K562 (cell line): ENCODE data around the gene POU2F3. TPM values are rescaled to one million over a fixed set of nuclear protein-coding genes. Genes with fewer than 3 reads are reported as not detected.

Experiments used
- ARHGAP35 ChIP-seq: fragments of 450-650 bp; IDR thresholded peaks from 2 replicates; pipeline ENCODE4 v1.6.1; 2018; ENCODE audit not compliant: partially characterized antibody
- ARID3B ChIP-seq: fragments of 250-450 bp; sonication (Bioruptor Pico); IDR thresholded peaks from 2 replicates; pipeline ENCODE4 v1.4.0; 2020; ENCODE audit warnings: borderline replicate concordance
- ARNT ChIP-seq, 2 experiments: fragments of 450-650 bp; IDR thresholded peaks; 2 replicates each; pipeline ENCODE4 v1.6.1; 2016; ENCODE audit warnings: mild to moderate bottlenecking in 1 of 2
- ATF1 ChIP-seq, 2 experiments: fragments of 450-650 bp in 1 of 2; IDR thresholded peaks; 2 replicates each; pipeline ENCODE4 v1.6.1; 2016; ENCODE audit warnings: missing compliant biosample characterization in 1 of 2, missing genetic modification characterization in 1 of 2
- GTF2E2 ChIP-seq: fragments of 200-800 bp; sonication (Bioruptor generic); IDR thresholded peaks from 2 replicates; pipeline ENCODE4 v1.6.1; 2016; ENCODE audit warnings: missing genetic modification characterization, missing compliant biosample characterization
- MAFF ChIP-seq: IDR thresholded peaks from 2 replicates; pipeline ENCODE4 v1.6.1; 2012; ENCODE audit warnings: low read length, improper control_type of control experiment
- MECOM ChIP-seq: fragments of 250-450 bp; sonication (Bioruptor Pico); IDR thresholded peaks from 2 replicates; pipeline ENCODE4 v1.8.0; 2022; ENCODE audit warnings: inconsistent platforms
- MTF1 ChIP-seq: fragments of 250-450 bp; sonication (Bioruptor Pico); IDR thresholded peaks from 2 replicates; pipeline ENCODE4 v1.9.0; 2021; ENCODE audit warnings: moderate library complexity, mild to moderate bottlenecking, inconsistent platforms, borderline replicate concordance
- NFE2L1 ChIP-seq: fragments of 450-650 bp; IDR thresholded peaks from 2 replicates; pipeline ENCODE4 v1.6.1; 2016; ENCODE audit warnings: missing genetic modification characterization, low read depth, mild to moderate bottlenecking, missing compliant biosample characterization, moderate library complexity, borderline replicate concordance
- NR2C1 ChIP-seq, 2 experiments: fragments of 450-650 bp; IDR thresholded peaks; 2 replicates each; pipeline ENCODE4 v1.6.1; 2017; ENCODE audit warnings: mild to moderate bottlenecking in 2 of 2, antibody characterized with exemption in 1 of 2, inconsistent platforms in 1 of 2, missing compliant biosample characterization in 1 of 2, missing genetic modification characterization in 1 of 2
- RNF219 ChIP-seq: fragments of 250-450 bp; sonication (Bioruptor Pico); IDR thresholded peaks from 2 replicates; pipeline ENCODE4 v1.5.0; 2022; ENCODE audit warnings: mild to moderate bottlenecking
- SLC30A9 ChIP-seq: fragments of 250-450 bp; sonication (Bioruptor Pico); IDR thresholded peaks from 2 replicates; pipeline ENCODE4 v1.8.0; 2022; ENCODE audit warnings: mild to moderate bottlenecking, moderate library complexity
- SREBF2 ChIP-seq: sonication (generic); formaldehyde crosslinking; IDR thresholded peaks from 2 replicates; pipeline ENCODE4 v1.4.0; 2020; ENCODE audit warnings: mild to moderate bottlenecking, missing genetic modification reagents
- TBL1XR1 ChIP-seq, 2 experiments: IDR thresholded peaks; 2 replicates each; pipeline ENCODE4 v1.6.1; 2012; ENCODE audit warnings: improper control_type of control experiment in 2 of 2, low read length in 2 of 2, mild to moderate bottlenecking in 1 of 2
- TCF7L2 ChIP-seq: fragments of 150-350 bp; IDR thresholded peaks from 2 replicates; pipeline ENCODE4 v1.6.1; 2016; ENCODE audit warnings: low read depth, mild to moderate bottlenecking, low read length, moderate library complexity
- THRB ChIP-seq: fragments of 450-650 bp; formaldehyde crosslinking; conservative IDR thresholded peaks from 2 replicates; pipeline ENCODE4 v1.4.0; 2022; ENCODE audit warnings: mild to moderate bottlenecking, missing genetic modification characterization
- ZBTB1 ChIP-seq: sonication (generic); formaldehyde crosslinking; IDR thresholded peaks from 2 replicates; pipeline ENCODE4 v1.8.1; 2023; ENCODE audit warnings: missing genetic modification reagents, low read depth, mild to moderate bottlenecking, borderline replicate concordance
- ZBTB34 ChIP-seq: fragments of 250-450 bp; sonication (Bioruptor Pico); IDR thresholded peaks from 2 replicates; pipeline ENCODE4 v1.8.0; 2021; ENCODE audit warnings: mild to moderate bottlenecking, moderate library complexity
- ZC3H11A ChIP-seq: IDR thresholded peaks from 2 replicates; pipeline ENCODE4 v1.6.1; 2012; ENCODE audit warnings: low read depth, low read length, improper control_type of control experiment
- ZKSCAN3 ChIP-seq: fragments of 250-450 bp; sonication (Bioruptor Pico); IDR thresholded peaks from 2 replicates; pipeline ENCODE4 v1.4.0; 2020
- ZNF197 ChIP-seq: fragments of 200-800 bp; sonication (Bioruptor generic); IDR thresholded peaks from 2 replicates; pipeline ENCODE4 v1.6.1; 2016; ENCODE audit warnings: low read depth, missing genetic modification characterization, missing compliant biosample characterization
- ZNF445 ChIP-seq: fragments of 250-450 bp; sonication (Bioruptor Pico); IDR thresholded peaks from 2 replicates; pipeline ENCODE4 v1.4.0; 2020; ENCODE audit warnings: low read depth, mild to moderate bottlenecking, moderate library complexity
- ZNF551 ChIP-seq: fragments of 250-450 bp; sonication (Bioruptor Pico); IDR thresholded peaks from 2 replicates; pipeline ENCODE4 v1.5.0; 2021; ENCODE audit warnings: mild to moderate bottlenecking, moderate library complexity
- ZNF778 ChIP-seq: fragments of 450-650 bp; formaldehyde crosslinking; IDR thresholded peaks from 2 replicates; pipeline ENCODE4 v1.4.0; 2020; ENCODE audit warnings: mild to moderate bottlenecking, moderate library complexity
- polyA plus RNA-seq, 8 experiments: library from polyadenylated mRNA; depleted of rRNA in 4 of 8; stranded (reverse) in 5 of 8; unstranded in 3 of 8; fragments of >200 nt; fragmentation: Nextera tagmentation in 2 of 8; fragmentation: Illumina TruSeq in 1 of 8; extraction: Ambion mirVana in 2 of 8; extraction: Trizol in 1 of 8; gene quantifications; 2 replicates each; pipeline versions ENCODE4 v1.2.1 to v1.2.3, GENCODE V29; 2011 to 2014; ENCODE audit warnings: inconsistent platforms in 1 of 8, missing spikeins in 1 of 8
- total RNA-seq, 7 experiments: library from RNA; depleted of rRNA in 6 of 7; stranded (reverse); fragments of >200 nt in 6 of 7; fragmentation: Illumina TruSeq in 2 of 7; extraction: Trizol in 2 of 7; gene quantifications; 2 replicates each; pipeline versions ENCODE4 v1.2.1 to v1.2.3, GENCODE V29; 2011 to 2021; ENCODE audit warnings: low replicate concordance in 1 of 7

POU2F3 gene
- total and polyA plus RNA-seq, 9 of the 15 experiments (the other 6 are each of a cell fraction or from before 2014, with no cell fraction given): not detected

- TF ChIP-seq TBL1XR1 (IDR thresholded peaks at IDR 0.05; ENCODE audit: low read length in 2 of 2) (peak in 1 of 2 experiments; percentile 94; a peak in 2 of 4 replicates), ARHGAP35 (no peak), THRB (no peak), ZKSCAN3 (CRISPR knock-in tag) (no peak), ZNF551 (CRISPR knock-in tag) (no peak), SLC30A9 (CRISPR knock-in tag) (no peak), MECOM (CRISPR knock-in tag) (no peak), ZBTB34 (no peak), ARNT (IDR thresholded peaks at IDR 0.05) (peak; percentile 19 to 75; a peak in 1 of 4 replicates), ZNF197 (CRISPR knock-in tag) (0 out of 2 replicates have a peak, but pooled peaks have one; percentile 31), ATF1 (CRISPR knock-in tag; IDR thresholded peaks at IDR 0.05) (no peak), ATF1 (tag; IDR thresholded peaks at IDR 0.05) (peak; percentile 58; the same call in 1 of the 2 replicates), ZC3H11A (0 out of 2 replicates have a peak, but pooled peaks have one; percentile 60), MAFF (no peak), NR2C1 (IDR thresholded peaks at IDR 0.05) (no peak), NR2C1 (tag; IDR thresholded peaks at IDR 0.05) (no peak), TCF7L2 (no peak), SREBF2 (no peak), ZNF778 (no peak), MTF1 (CRISPR knock-in tag) (no peak), NFE2L1 (no peak), RNF219 (CRISPR knock-in tag) (no peak), ARID3B (CRISPR knock-in tag) (no peak), GTF2E2 (tag) (no peak), ZBTB1 (CRISPR knock-in tag) (no peak), ZNF445 (CRISPR knock-in tag) (no peak)
Observed at GRCh38 chr11:120339394-120339890, 99.5 kb downstream of the POU2F3 start (continued).
